ENCODE results near the gene LANCL2.
A peak's percentile ranks its signal among the peaks of the same experiment; 100 is the strongest.
"Not testable (repeated sequence)": the region's sequence is repeated elsewhere in the genome, so short reads cannot be mapped to it uniquely, and the experiment has no call there.

Gene LANCL2

GRCh38 chr7:55365205-55365674 lies at the start of gene LANCL2:
TSS of gene LANCL2 (plus strand) at chr7:55365337. CDS start at chr7:55366026, 689 bp downstream.
- peak; percentile 45 for DNase-seq (ENCODE audit: low spot score)

GRCh38 chr7:55325371-55325792 lies 39.8 kb upstream of the LANCL2 start:
- DNase-seq (ENCODE audit: low spot score): peak; percentile 83

GRCh38 chr7:55326081-55326835 lies 38.9 kb upstream of the LANCL2 start:
- DNase-seq (ENCODE audit: low spot score): no peak

GRCh38 chr7:55326945-55327626 lies 38.1 kb upstream of the LANCL2 start:
- no peak for DNase-seq (ENCODE audit: low spot score)

- DNase-seq (ENCODE audit: low spot score): no peak
Observed at GRCh38 chr7:55335151-55335550, 30.0 kb upstream of the LANCL2 start.

- no peak for DNase-seq (ENCODE audit: low spot score)
Observed at GRCh38 chr7:55335786-55336185, 29.4 kb upstream of the LANCL2 start.

- DNase-seq (ENCODE audit: low spot score): no peak
Observed at GRCh38 chr7:55336540-55336939, 28.6 kb upstream of the LANCL2 start.

- DNase-seq (ENCODE audit: low spot score): no peak
Observed at GRCh38 chr7:55339033-55340000, 25.8 kb upstream of the LANCL2 start.

GRCh38 chr7:55342216-55342871 lies 22.8 kb upstream of the LANCL2 start:
- no peak for DNase-seq (ENCODE audit: low spot score)

GRCh38 chr7:55343002-55343781 lies 21.9 kb upstream of the LANCL2 start:
- DNase-seq (ENCODE audit: low spot score): no peak

- no peak for DNase-seq (ENCODE audit: low spot score)
Observed at GRCh38 chr7:55343860-55344606, 21.1 kb upstream of the LANCL2 start.

GRCh38 chr7:55344840-55345239 lies 20.3 kb upstream of the LANCL2 start:
- no peak for DNase-seq (ENCODE audit: low spot score)

GRCh38 chr7:55345292-55345691 lies 19.8 kb upstream of the LANCL2 start:
- DNase-seq (ENCODE audit: low spot score): no peak

- DNase-seq (ENCODE audit: low spot score): peak; percentile 36
Observed at GRCh38 chr7:55348502-55348901, 16.6 kb upstream of the LANCL2 start.

- no peak for DNase-seq (ENCODE audit: low spot score)
Observed at GRCh38 chr7:55349121-55349520, 16.0 kb upstream of the LANCL2 start.

GRCh38 chr7:55350281-55350680 lies 14.9 kb upstream of the LANCL2 start:
- DNase-seq (ENCODE audit: low spot score): no peak

GRCh38 chr7:55351263-55351662 lies 13.9 kb upstream of the LANCL2 start:
- no peak for DNase-seq (ENCODE audit: low spot score)

GRCh38 chr7:55352947-55353273 lies 12.2 kb upstream of the LANCL2 start:
- DNase-seq (ENCODE audit: low spot score): not testable (repeated sequence)

GRCh38 chr7:55360486-55360885 lies 4.7 kb upstream of the LANCL2 start:
- DNase-seq (ENCODE audit: low spot score): no peak

GRCh38 chr7:55361560-55361959 lies 3.6 kb upstream of the LANCL2 start:
- no peak for DNase-seq (ENCODE audit: low spot score)

Data from hepatic stellate cell (primary cell).